ENCODE data around the gene FOXP1. TPM values are rescaled to one million over a fixed set of nuclear protein-coding genes. Genes with fewer than 3 reads are reported as not detected.
A peak's percentile ranks its signal among the peaks of the same experiment; 100 is the strongest.

Gene FOXP1
- total RNA-seq, 3 donors from 2014 or later = 61.9 to 267 (median 146) TPM

- intact Hi-C loops (cut with DNase I; ENCODE audit: low total_unique reads) = no loop called here
- H3K36me3 ChIP-seq = no peaks in the 10 kb centered on the region
- H3K4me3 ChIP-seq = no peak overlapping the region
- DNase-seq (ENCODE audit: low spot score in 2 of 2) = no peak
- no peak overlapping the region for H3K27ac ChIP-seq
- H3K4me1 ChIP-seq = peaks cover 0 to 3% of the 10 kb centered on the region in 2 donors
- no peaks in the 10 kb centered on the region for H3K27me3 ChIP-seq
- TF ChIP-seq POLR2AphosphoS5 (IDR thresholded peaks at IDR 0.05) = no peak
- no peak for TF ChIP-seq POLR2A (IDR thresholded peaks at IDR 0.05)
- TF ChIP-seq CTCF (IDR thresholded peaks at IDR 0.05) = no peak
- no peaks in the 10 kb centered on the region for H3K9me3 ChIP-seq
These were observed 190.4 kb downstream of the FOXP1 start for GRCh38 chr3:71393093-71393492.

- no peaks in the 10 kb centered on the region for H3K27me3 ChIP-seq
- no peaks in the 10 kb centered on the region for H3K9me3 ChIP-seq
- no peaks in the 10 kb centered on the region for H3K36me3 ChIP-seq
- no peak for TF ChIP-seq POLR2A (IDR thresholded peaks at IDR 0.05)
- DNase-seq (ENCODE audit: low spot score in 2 of 2) = no peak
- intact Hi-C loops (cut with DNase I; ENCODE audit: low total_unique reads) = no loop called here
- H3K27ac ChIP-seq = no peak overlapping the region
- H3K4me1 ChIP-seq = peaks cover 0 to 3% of the 10 kb centered on the region in 2 donors
- H3K4me3 ChIP-seq = no peak overlapping the region
These were observed 191.3 kb downstream of the FOXP1 start for GRCh38 chr3:71392251-71392650.

- no peak overlapping the region for H3K4me3 ChIP-seq
- no peaks in the 10 kb centered on the region for H3K36me3 ChIP-seq
- no peak overlapping the region for H3K27ac ChIP-seq
- no peaks in the 10 kb centered on the region for H3K27me3 ChIP-seq
- peaks cover 0 to 3% of the 10 kb centered on the region in 2 donors for H3K4me1 ChIP-seq
- no peaks in the 10 kb centered on the region for H3K9me3 ChIP-seq
- no peak for DNase-seq (ENCODE audit: low spot score in 2 of 2)
- no peak for TF ChIP-seq POLR2A (IDR thresholded peaks at IDR 0.05)
- no peak for TF ChIP-seq CTCF (IDR thresholded peaks at IDR 0.05)
- TF ChIP-seq POLR2AphosphoS5 (IDR thresholded peaks at IDR 0.05) = no peak
- intact Hi-C loops (cut with DNase I; ENCODE audit: low total_unique reads) = no loop called here
These were observed 192.2 kb downstream of the FOXP1 start for GRCh38 chr3:71391361-71391760.

GRCh38 chr3:71389911-71390573, 193.5 kb downstream of the FOXP1 start:
- H3K4me3 ChIP-seq = peak overlapping the region in 1 of 3 donors; percentile 1
- no peaks in the 10 kb centered on the region for H3K36me3 ChIP-seq
- intact Hi-C loops (cut with DNase I; ENCODE audit: low total_unique reads) = no loop called here
- DNase-seq (ENCODE audit: low spot score in 2 of 2) = peak in 1 of 2 donors; percentile 47
- peak overlapping the region; percentile 4 to 14 for H3K27ac ChIP-seq
- no peaks in the 10 kb centered on the region for H3K27me3 ChIP-seq
- TF ChIP-seq POLR2A (IDR thresholded peaks at IDR 0.05) = no peak
- TF ChIP-seq POLR2AphosphoS5 (IDR thresholded peaks at IDR 0.05) = peak in 2 of 3 donors; percentile 14 to 29
- no peak for TF ChIP-seq CTCF (IDR thresholded peaks at IDR 0.05)
- no peaks in the 10 kb centered on the region for H3K9me3 ChIP-seq
- H3K4me1 ChIP-seq = no peaks in the 10 kb centered on the region

GRCh38 chr3:71389191-71389590, 194.3 kb downstream of the FOXP1 start:
- Histone ChIP-seq H3K36me3 (no peaks in the 10 kb centered on the region), H3K4me1 (no peaks in the 10 kb centered on the region), H3K9me3 (no peaks in the 10 kb centered on the region), H3K27me3 (no peaks in the 10 kb centered on the region), H3K4me3 (no peak overlapping the region), H3K27ac (no peak overlapping the region)
- TF ChIP-seq CTCF (IDR thresholded peaks at IDR 0.05) (no peak), POLR2A (IDR thresholded peaks at IDR 0.05) (no peak), POLR2AphosphoS5 (IDR thresholded peaks at IDR 0.05) (no peak)
- DNase-seq (ENCODE audit: low spot score in 2 of 2) = no peak
- intact Hi-C loops (cut with DNase I; ENCODE audit: low total_unique reads) = no loop called here

Measured in breast epithelium (tissue), 4 donors.